Keratinocyte (primary cell): ENCODE measurements around the gene ARHGEF6. TPM values are rescaled to one million over a fixed set of nuclear protein-coding genes. Genes with fewer than 3 reads are reported as not detected.

Source experiments
- DNase-seq: peaks from one replicate; pipeline ENCODE4 v3.0.0-alpha.2; 2011; ENCODE audit warnings: low read depth, missing footprints, low spot score
- FAIRE-seq: peaks from 2 replicates; lab custom pipeline; 2011; peaks lifted over from hg19 to GRCh38; lab: Jason Lieb, UNC
- H2AFZ ChIP-seq: 2 replicates; pipeline ENCODE4 v1.6.0; 2012; ENCODE audit warnings: low read length, control low read depth, inconsistent platforms; ENCODE audit not compliant: control insufficient read depth
- H3K27ac ChIP-seq: 2 replicates; pipeline ENCODE4 v1.5.1; 2011; ENCODE audit warnings: low read length; ENCODE audit not compliant: control insufficient read depth, insufficient read depth
- H3K27me3 ChIP-seq: 3 replicates; pipeline ENCODE4 v1.6.0; 2011; ENCODE audit warnings: low read length; ENCODE audit not compliant: control insufficient read depth, insufficient read depth; ENCODE audit errors: extremely low read depth
- H3K36me3 ChIP-seq, 2 experiments: 2 replicates in 1 of 2; 3 replicates in 1 of 2; pipeline ENCODE4 v1.5.1; 2011; ENCODE audit warnings: low read length in 2 of 2, mild to moderate bottlenecking in 1 of 2; ENCODE audit not compliant: control insufficient read depth in 2 of 2, insufficient read depth in 2 of 2; ENCODE audit errors: extremely low read depth in 1 of 2
- H3K4me1 ChIP-seq: 3 replicates; pipeline ENCODE4 v1.5.1; 2011; ENCODE audit warnings: low read length; ENCODE audit not compliant: control insufficient read depth, insufficient read depth; ENCODE audit errors: extremely low read depth
- H3K4me2 ChIP-seq: 3 replicates; pipeline ENCODE4 v1.6.0; 2011; ENCODE audit warnings: low read depth, low read length; ENCODE audit not compliant: control insufficient read depth, insufficient read depth; ENCODE audit errors: extremely low read depth
- H3K4me3 ChIP-seq, 3 experiments: fragments of 200-600 bp in 1 of 3; sonication (generic) in 1 of 3; 2 replicates in 2 of 3; 3 replicates in 1 of 3; pipeline ENCODE4 v1.5.1; 2011 to 2016; ENCODE audit warnings: low read length in 3 of 3, mild to moderate bottlenecking in 3 of 3, control low read depth in 2 of 3, inconsistent platforms in 1 of 3, low read depth in 1 of 3, mixed read lengths in 1 of 3, mixed run types in 1 of 3, moderate library complexity in 1 of 3; ENCODE audit not compliant: control insufficient read depth in 2 of 3, insufficient read depth in 2 of 3; ENCODE audit errors: extremely low read depth in 1 of 3
- H3K79me2 ChIP-seq: 2 replicates; pipeline ENCODE4 v1.6.0; 2012; ENCODE audit warnings: low read length; ENCODE audit not compliant: control insufficient read depth, insufficient read depth
- H3K9ac ChIP-seq: 3 replicates; pipeline ENCODE4 v1.6.0; 2011; ENCODE audit warnings: low read length; ENCODE audit not compliant: control insufficient read depth, insufficient read depth; ENCODE audit errors: extremely low read depth
- H3K9me1 ChIP-seq: 3 replicates; pipeline ENCODE4 v1.6.0; 2011; ENCODE audit warnings: low read length; ENCODE audit not compliant: control insufficient read depth, insufficient read depth; ENCODE audit errors: extremely low read depth
- H3K9me3 ChIP-seq: 2 replicates; pipeline ENCODE4 v1.5.1; 2012; ENCODE audit warnings: low read depth, low read length; ENCODE audit not compliant: control insufficient read depth
- H4K20me1 ChIP-seq: 3 replicates; pipeline ENCODE4 v1.6.0; 2011; ENCODE audit warnings: low read length; ENCODE audit not compliant: control insufficient read depth, insufficient read depth; ENCODE audit errors: extremely low read depth
- EZH2 ChIP-seq: IDR thresholded peaks from one replicate; pipeline ENCODE4 v1.6.1; 2012; ENCODE audit warnings: inconsistent platforms, mild to moderate bottlenecking, low read length, moderate library complexity
- dilution Hi-C: fragments of 300-500 bp; cut with MboI; formaldehyde crosslinking; loops from one replicate; pipeline ENCODE4 v1.7.0; 2020; ENCODE audit warnings: low sequenced_read_pairs; ENCODE audit not compliant: extremely low pct_ligation_motif_present
- polyA plus RNA-seq, 5 experiments: library from polyadenylated mRNA; depleted of rRNA in 3 of 5; stranded (reverse) in 3 of 5; stranded (forward) in 1 of 5; unstranded in 1 of 5; fragments of >200 nt; gene quantifications; 1 replicate in 1 of 5; 2 replicates in 3 of 5; 3 replicates in 1 of 5; pipeline versions ENCODE4 v1.2.1 to v1.2.3, GENCODE V29; 2011 to 2012; ENCODE audit warnings: missing spikeins in 2 of 5, low read depth in 1 of 5, low replicate concordance in 1 of 5
- TF ChIP-seq, protein P1 (sequence below), 3 experiments: IDR thresholded peaks in 1 of 3; conservative IDR thresholded peaks in 1 of 3; optimal IDR thresholded peaks in 1 of 3; 2 replicates in 2 of 3; 3 replicates in 1 of 3; pipeline versions ENCODE3 to v1.5.1; 2011; ENCODE audit warnings: low read length in 3 of 3, mild to moderate bottlenecking in 3 of 3, moderate library complexity in 2 of 3, control low read depth in 1 of 3, inconsistent platforms in 1 of 3; ENCODE audit not compliant: insufficient read depth in 2 of 3; ENCODE audit errors: extremely low read depth in 1 of 3

ARHGEF6 gene
- polyA plus RNA-seq, 1 donor (not counting 4 experiments of a cell fraction or from before 2014, with no cell fraction given) = 0.18 TPM

DNA sequence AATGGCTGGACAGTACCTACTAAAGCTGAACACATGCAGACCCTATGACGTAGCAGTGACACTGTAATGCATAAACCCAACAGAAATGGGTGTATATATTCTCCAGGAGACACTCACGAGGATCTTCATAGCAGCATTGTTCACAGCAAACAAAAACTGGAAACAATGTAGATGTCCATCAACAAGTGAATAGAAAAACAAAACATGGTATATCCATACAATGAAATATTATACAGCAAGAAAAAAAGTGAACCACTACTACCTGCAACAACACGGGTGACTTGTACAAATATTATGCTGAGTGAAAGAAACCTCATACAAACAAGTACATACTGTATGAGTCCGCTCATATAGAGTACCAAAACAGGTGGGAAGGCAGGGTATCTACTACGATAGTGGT lies 16.5 kb downstream of the ARHGEF6 start:
- H3K9me1 ChIP-seq = no peaks in the 10 kb centered on the region
- dilution Hi-C loops = no loop called here
- H3K4me2 ChIP-seq = no peak overlapping the region
- H3K79me2 ChIP-seq = no peaks in the 10 kb centered on the region
- no peaks in the 10 kb centered on the region for H3K4me1 ChIP-seq
- no peak for FAIRE-seq
- H3K27ac ChIP-seq = no peak overlapping the region
- no peaks in the 10 kb centered on the region for H3K36me3 ChIP-seq
- H2AFZ ChIP-seq = no peak overlapping the region
- H3K9ac ChIP-seq = no peak overlapping the region
- H4K20me1 ChIP-seq = no peaks in the 10 kb centered on the region
- H3K4me3 ChIP-seq = no peak overlapping the region
- no peaks in the 10 kb centered on the region for H3K9me3 ChIP-seq
- H3K27me3 ChIP-seq = no peaks in the 10 kb centered on the region
- TF ChIP-seq, protein P1, sequence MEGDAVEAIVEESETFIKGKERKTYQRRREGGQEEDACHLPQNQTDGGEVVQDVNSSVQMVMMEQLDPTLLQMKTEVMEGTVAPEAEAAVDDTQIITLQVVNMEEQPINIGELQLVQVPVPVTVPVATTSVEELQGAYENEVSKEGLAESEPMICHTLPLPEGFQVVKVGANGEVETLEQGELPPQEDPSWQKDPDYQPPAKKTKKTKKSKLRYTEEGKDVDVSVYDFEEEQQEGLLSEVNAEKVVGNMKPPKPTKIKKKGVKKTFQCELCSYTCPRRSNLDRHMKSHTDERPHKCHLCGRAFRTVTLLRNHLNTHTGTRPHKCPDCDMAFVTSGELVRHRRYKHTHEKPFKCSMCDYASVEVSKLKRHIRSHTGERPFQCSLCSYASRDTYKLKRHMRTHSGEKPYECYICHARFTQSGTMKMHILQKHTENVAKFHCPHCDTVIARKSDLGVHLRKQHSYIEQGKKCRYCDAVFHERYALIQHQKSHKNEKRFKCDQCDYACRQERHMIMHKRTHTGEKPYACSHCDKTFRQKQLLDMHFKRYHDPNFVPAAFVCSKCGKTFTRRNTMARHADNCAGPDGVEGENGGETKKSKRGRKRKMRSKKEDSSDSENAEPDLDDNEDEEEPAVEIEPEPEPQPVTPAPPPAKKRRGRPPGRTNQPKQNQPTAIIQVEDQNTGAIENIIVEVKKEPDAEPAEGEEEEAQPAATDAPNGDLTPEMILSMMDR (optimal IDR thresholded peaks at IDR 0.05 in 1 of 3, IDR thresholded peaks at IDR 0.05 in 1 of 3, conservative IDR thresholded peaks at IDR 0.05 in 1 of 3; ENCODE audit: extremely low read depth in 1 of 3, insufficient read depth in 2 of 3, low read length in 3 of 3) = no peak
- TF ChIP-seq EZH2 = no peak
- no peak for DNase-seq

- Histone ChIP-seq H4K20me1 (no peaks in the 10 kb centered on the region), H3K27ac (no peak overlapping the region), H3K36me3 (no peaks in the 10 kb centered on the region), H3K9me1 (no peaks in the 10 kb centered on the region), H3K4me3 (no peak overlapping the region), H2AFZ (no peak overlapping the region), H3K27me3 (no peaks in the 10 kb centered on the region), H3K9me3 (no peaks in the 10 kb centered on the region), H3K4me2 (no peak overlapping the region), H3K9ac (no peak overlapping the region), H3K4me1 (no peaks in the 10 kb centered on the region), H3K79me2 (no peaks in the 10 kb centered on the region)
- DNase-seq (no peak), FAIRE-seq (no peak)
- dilution Hi-C loops = no loop called here
- TF ChIP-seq, protein P1 (optimal IDR thresholded peaks at IDR 0.05 in 1 of 3, IDR thresholded peaks at IDR 0.05 in 1 of 3, conservative IDR thresholded peaks at IDR 0.05 in 1 of 3; ENCODE audit: extremely low read depth in 1 of 3, insufficient read depth in 2 of 3, low read length in 3 of 3) = no peak
Observed at GRCh38 chrX:136762820-136763452, 17.8 kb downstream of the ARHGEF6 start.
